ENCODE data around the gene IFI27L1.

The IFI27L1 gene

GRCh38 chr14:94112513-94113063 lies 31.5 kb downstream of the IFI27L1 start:
- in situ Hi-C loops (cut with HindIII; ENCODE audit: low sequenced_read_pairs): no loop called here
- no peak for DNase-seq (ENCODE audit: low read depth)
- TF ChIP-seq CTCF (IDR thresholded peaks at IDR 0.05; ENCODE audit: low read depth, low read length, missing control alignments): no peak
- H3K4me3 ChIP-seq (ENCODE audit: low read depth, low read length): no peak overlapping the region

GRCh38 chr14:94113073-94113472 lies 32.0 kb downstream of the IFI27L1 start:
- in situ Hi-C loops (cut with HindIII; ENCODE audit: low sequenced_read_pairs): no loop called here
- H3K4me3 ChIP-seq (ENCODE audit: low read depth, low read length): no peak overlapping the region
- no peak for DNase-seq (ENCODE audit: low read depth)
- TF ChIP-seq CTCF (IDR thresholded peaks at IDR 0.05; ENCODE audit: low read depth, low read length, missing control alignments): no peak

GRCh38 chr14:94113490-94113889 lies 32.4 kb downstream of the IFI27L1 start:
- in situ Hi-C loops (cut with HindIII; ENCODE audit: low sequenced_read_pairs): no loop called here
- DNase-seq (ENCODE audit: low read depth): no peak
- no peak overlapping the region for H3K4me3 ChIP-seq (ENCODE audit: low read depth, low read length)
- TF ChIP-seq CTCF (IDR thresholded peaks at IDR 0.05; ENCODE audit: low read depth, low read length, missing control alignments): no peak

- H3K4me3 ChIP-seq (ENCODE audit: low read depth, low read length): no peak overlapping the region
- DNase-seq (ENCODE audit: low read depth): no peak
- in situ Hi-C loops (cut with HindIII; ENCODE audit: low sequenced_read_pairs): no loop called here
- no peak for TF ChIP-seq CTCF (IDR thresholded peaks at IDR 0.05; ENCODE audit: low read depth, low read length, missing control alignments)
Observed at GRCh38 chr14:94113908-94114588, 32.9 kb downstream of the IFI27L1 start.

GRCh38 chr14:94114589-94115057 lies 33.5 kb downstream of the IFI27L1 start:
- DNase-seq (ENCODE audit: low read depth): no peak
- TF ChIP-seq CTCF (IDR thresholded peaks at IDR 0.05; ENCODE audit: low read depth, low read length, missing control alignments): no peak
- in situ Hi-C loops (cut with HindIII; ENCODE audit: low sequenced_read_pairs): no loop called here
- no peak overlapping the region for H3K4me3 ChIP-seq (ENCODE audit: low read depth, low read length)

GRCh38 chr14:94115058-94115591 lies 34.0 kb downstream of the IFI27L1 start:
- TF ChIP-seq CTCF (IDR thresholded peaks at IDR 0.05; ENCODE audit: low read depth, low read length, missing control alignments): no peak
- no peak for DNase-seq (ENCODE audit: low read depth)
- no peak overlapping the region for H3K4me3 ChIP-seq (ENCODE audit: low read depth, low read length)
- in situ Hi-C loops (cut with HindIII; ENCODE audit: low sequenced_read_pairs): no loop called here

Data from astrocyte of the cerebellum (primary cell).